ENCODE data around the gene PAN3. TPM values are rescaled to one million over a fixed set of nuclear protein-coding genes. Genes with fewer than 3 reads are reported as not detected.

PAN3 gene
- total RNA-seq, 1 experiment from 2014 or later, result 32.9 TPM

- H3K27me3 Mint-ChIP-seq (ENCODE audit: insufficient read depth, unreplicated experiment), result peaks cover 21% of the 10 kb centered on the region
- CTCF ChIA-PET, result no interaction called here
- H3K36me3 Mint-ChIP-seq (ENCODE audit: insufficient read depth, unreplicated experiment), result no peaks in the 10 kb centered on the region
- no peak overlapping the region for H3K4me3 Mint-ChIP-seq (ENCODE audit: unreplicated experiment)
- TF ChIP-seq CTCF (IDR thresholded peaks at IDR 0.05; ENCODE audit: unreplicated experiment), result no peak
- POLR2A ChIA-PET, result no interaction called here
- H3K4me1 Mint-ChIP-seq (ENCODE audit: insufficient read depth, unreplicated experiment), result no peaks in the 10 kb centered on the region
- no peaks in the 10 kb centered on the region for H3K9me3 Mint-ChIP-seq (ENCODE audit: unreplicated experiment)
- no peak overlapping the region for H3K27ac Mint-ChIP-seq (ENCODE audit: low read depth, unreplicated experiment)
- BruUV-seq (replicated peaks), result no TSS peak
- intact Hi-C loops (cut with micrococcal nuclease), result no loop called here
- no peak for DNase-seq (ENCODE audit: unreplicated experiment)
Observed at GRCh38 chr13:28116736-28117135, 21.6 kb upstream of the PAN3 start.

GRCh38 chr13:28117689-28118377, 20.5 kb upstream of the PAN3 start:
- CTCF ChIA-PET, result interaction anchor here (0.6 kb wide), 1 partner anchor 10 kb away, joined by 5 read pairs; no protein-coding TSS in a partner anchor
- no TSS peak for BruUV-seq (replicated peaks)
- peaks cover 21% of the 10 kb centered on the region for H3K27me3 Mint-ChIP-seq (ENCODE audit: insufficient read depth, unreplicated experiment)
- intact Hi-C loops (cut with micrococcal nuclease), result no loop called here
- H3K9me3 Mint-ChIP-seq (ENCODE audit: unreplicated experiment), result no peaks in the 10 kb centered on the region
- no peak for TF ChIP-seq CTCF (IDR thresholded peaks at IDR 0.05; ENCODE audit: unreplicated experiment)
- peak; percentile 45 for DNase-seq (ENCODE audit: unreplicated experiment)
- H3K4me3 Mint-ChIP-seq (ENCODE audit: unreplicated experiment), result no peak overlapping the region
- POLR2A ChIA-PET, result interaction anchor here (1.2 kb wide), 1 partner anchor 21 kb away, joined by 4 read pairs; no protein-coding TSS in a partner anchor
- no peaks in the 10 kb centered on the region for H3K4me1 Mint-ChIP-seq (ENCODE audit: insufficient read depth, unreplicated experiment)
- no peaks in the 10 kb centered on the region for H3K36me3 Mint-ChIP-seq (ENCODE audit: insufficient read depth, unreplicated experiment)
- H3K27ac Mint-ChIP-seq (ENCODE audit: low read depth, unreplicated experiment), result no peak overlapping the region

GRCh38 chr13:28120317-28120716, 18.0 kb upstream of the PAN3 start:
- Mint-ChIP-seq H3K27me3 (ENCODE audit: insufficient read depth, unreplicated experiment) (peaks cover 21% of the 10 kb centered on the region), H3K27ac (ENCODE audit: low read depth, unreplicated experiment) (no peak overlapping the region), H3K9me3 (ENCODE audit: unreplicated experiment) (no peaks in the 10 kb centered on the region), H3K4me3 (ENCODE audit: unreplicated experiment) (no peak overlapping the region), H3K4me1 (ENCODE audit: insufficient read depth, unreplicated experiment) (no peaks in the 10 kb centered on the region), H3K36me3 (ENCODE audit: insufficient read depth, unreplicated experiment) (no peaks in the 10 kb centered on the region)
- no TSS peak for BruUV-seq (replicated peaks)
- ChIA-PET POLR2A (no interaction called here), CTCF (interaction anchor here (1.2 kb wide), 1 partner anchor 61 kb away, joined by 3 read pairs; no protein-coding TSS in a partner anchor)
- intact Hi-C loops (cut with micrococcal nuclease), result no loop called here
- TF ChIP-seq CTCF (IDR thresholded peaks at IDR 0.05; ENCODE audit: unreplicated experiment), result no peak
- DNase-seq (ENCODE audit: unreplicated experiment), result no peak

GRCh38 chr13:28121224-28121623, 17.1 kb upstream of the PAN3 start:
- no peaks in the 10 kb centered on the region for H3K4me1 Mint-ChIP-seq (ENCODE audit: insufficient read depth, unreplicated experiment)
- DNase-seq (ENCODE audit: unreplicated experiment), result no peak
- BruUV-seq (replicated peaks), result no TSS peak
- intact Hi-C loops (cut with micrococcal nuclease), result no loop called here
- H3K27ac Mint-ChIP-seq (ENCODE audit: low read depth, unreplicated experiment), result no peak overlapping the region
- no peak for TF ChIP-seq CTCF (IDR thresholded peaks at IDR 0.05; ENCODE audit: unreplicated experiment)
- no peak overlapping the region for H3K4me3 Mint-ChIP-seq (ENCODE audit: unreplicated experiment)
- ChIA-PET POLR2A (interaction anchor here (1.0 kb wide), 1 partner anchor 15 kb away, joined by 3 read pairs; no protein-coding TSS in a partner anchor), CTCF (no interaction called here)
- H3K27me3 Mint-ChIP-seq (ENCODE audit: insufficient read depth, unreplicated experiment), result peaks cover 16% of the 10 kb centered on the region
- no peaks in the 10 kb centered on the region for H3K36me3 Mint-ChIP-seq (ENCODE audit: insufficient read depth, unreplicated experiment)
- H3K9me3 Mint-ChIP-seq (ENCODE audit: unreplicated experiment), result no peaks in the 10 kb centered on the region

Data from MCF 10A (cell line).